ENCODE data around the gene ANGEL1. TPM values are rescaled to one million over a fixed set of nuclear protein-coding genes. Genes with fewer than 3 reads are reported as not detected.

The ANGEL1 gene
- total RNA-seq, 1 experiment from 2014 or later = 9.2 TPM

- H3K9me3 ChIP-seq (ENCODE audit: low read length) = no peaks in the 10 kb centered on the region
- H2AFZ ChIP-seq (ENCODE audit: low read length) = no peak overlapping the region
- no TSS peak for BruUV-seq (replicated peaks)
- H3K36me3 ChIP-seq (ENCODE audit: low read depth, low read length) = no peaks in the 10 kb centered on the region; the same call in none of the 2 replicates
- no peak overlapping the region for H3K27ac ChIP-seq (ENCODE audit: low read length)
- H3K9ac ChIP-seq (ENCODE audit: low read length) = no peak overlapping the region
- ChIA-PET POLR2A (ENCODE audit: unreplicated experiment) (interaction anchor here (0.5 kb wide), 1 partner anchor 9 kb away, joined by 3 read pairs; no protein-coding TSS in a partner anchor), CTCF (no interaction called here)
- H3K79me2 ChIP-seq (ENCODE audit: low read length) = no peaks in the 10 kb centered on the region
- H3K4me1 ChIP-seq (ENCODE audit: insufficient read depth, low read length) = no peaks in the 10 kb centered on the region
- H3K9me2 ChIP-seq (replicated peaks; ENCODE audit: low read length) = no peaks in the 10 kb centered on the region
- H3K4me2 ChIP-seq (ENCODE audit: low read length) = no peak overlapping the region
- no peaks in the 10 kb centered on the region for H4K20me1 ChIP-seq (ENCODE audit: low read length)
- no peaks in the 10 kb centered on the region for H3K27me3 ChIP-seq (ENCODE audit: low read length)
- ATAC-seq (no peak), DNase-seq (no peak)
- no peak for TF ChIP-seq EZH2phosphoT487 (IDR thresholded peaks at IDR 0.05; ENCODE audit: borderline replicate concordance, low read length)
- TF ChIP-seq EZH2 (IDR thresholded peaks at IDR 0.05; ENCODE audit: low read length, unreplicated experiment) = no peak
- no peak for TF ChIP-seq CTCF (conservative IDR thresholded peaks at IDR 0.05; ENCODE audit: low read depth, low read length)
- no peak overlapping the region for H3K4me3 ChIP-seq (ENCODE audit: low read length)
- intact Hi-C loops (cut with micrococcal nuclease) = no loop called here
- no peaks in the 10 kb centered on the region for H3F3A ChIP-seq (ENCODE audit: low read length, unreplicated experiment)
Observed at GRCh38 chr14:76782885-76783566, 29.7 kb downstream of the ANGEL1 start.

GRCh38 chr14:76782115-76782884 lies 30.4 kb downstream of the ANGEL1 start:
- BruUV-seq (replicated peaks) = no TSS peak
- CTCF ChIA-PET = no interaction called here

More at GRCh38 chr14:76782115-76782884, 30.4 kb downstream of the ANGEL1 start:
- H3K27ac ChIP-seq (ENCODE audit: low read length) = no peak overlapping the region
- POLR2A ChIA-PET (ENCODE audit: unreplicated experiment) = interaction anchor here (0.5 kb wide), 1 partner anchor 9 kb away, joined by 3 read pairs; no protein-coding TSS in a partner anchor
- no peak overlapping the region for H2AFZ ChIP-seq (ENCODE audit: low read length)
- no peaks in the 10 kb centered on the region; the same call in none of the 2 replicates for H3K36me3 ChIP-seq (ENCODE audit: low read depth, low read length)
- TF ChIP-seq EZH2 (IDR thresholded peaks at IDR 0.05; ENCODE audit: low read length, unreplicated experiment) (no peak), EZH2phosphoT487 (IDR thresholded peaks at IDR 0.05; ENCODE audit: borderline replicate concordance, low read length) (no peak), CTCF (conservative IDR thresholded peaks at IDR 0.05; ENCODE audit: low read depth, low read length) (no peak)
- H3K27me3 ChIP-seq (ENCODE audit: low read length) = no peaks in the 10 kb centered on the region
- H3K4me2 ChIP-seq (ENCODE audit: low read length) = no peak overlapping the region
- H3F3A ChIP-seq (ENCODE audit: low read length, unreplicated experiment) = no peaks in the 10 kb centered on the region
- H3K4me3 ChIP-seq (ENCODE audit: low read length) = no peak overlapping the region
- no peaks in the 10 kb centered on the region for H3K4me1 ChIP-seq (ENCODE audit: insufficient read depth, low read length)
- H3K79me2 ChIP-seq (ENCODE audit: low read length) = no peaks in the 10 kb centered on the region
- DNase-seq = no peak
- no peak overlapping the region for H3K9ac ChIP-seq (ENCODE audit: low read length)
- intact Hi-C loops (cut with micrococcal nuclease) = no loop called here
- no peak for ATAC-seq
- no peaks in the 10 kb centered on the region for H4K20me1 ChIP-seq (ENCODE audit: low read length)
- no peaks in the 10 kb centered on the region for H3K9me2 ChIP-seq (replicated peaks; ENCODE audit: low read length)
- no peaks in the 10 kb centered on the region for H3K9me3 ChIP-seq (ENCODE audit: low read length)
